ENCODE results near the gene HDAC4.

Gene HDAC4

GRCh38 chr2:239290618-239291474 lies 110.0 kb downstream of the HDAC4 start:
- no peak overlapping the region for H3K4me3 ChIP-seq (ENCODE audit: low read depth, low read length)
- TF ChIP-seq CTCF (IDR thresholded peaks at IDR 0.05; ENCODE audit: insufficient read depth, low read depth, low read length, missing control alignments) = no peak
- no peak for DNase-seq (ENCODE audit: low read depth)

GRCh38 chr2:239289545-239289944 lies 111.3 kb downstream of the HDAC4 start:
- no peak for TF ChIP-seq CTCF (IDR thresholded peaks at IDR 0.05; ENCODE audit: insufficient read depth, low read depth, low read length, missing control alignments)
- no peak overlapping the region for H3K4me3 ChIP-seq (ENCODE audit: low read depth, low read length)
- DNase-seq (ENCODE audit: low read depth) = no peak

- no peak overlapping the region for H3K4me3 ChIP-seq (ENCODE audit: low read depth, low read length)
- peak; percentile 81 for DNase-seq (ENCODE audit: low read depth)
- no peak for TF ChIP-seq CTCF (IDR thresholded peaks at IDR 0.05; ENCODE audit: insufficient read depth, low read depth, low read length, missing control alignments)
These were observed 111.8 kb downstream of the HDAC4 start for GRCh38 chr2:239288951-239289511.

GRCh38 chr2:239288237-239288636 lies 112.6 kb downstream of the HDAC4 start:
- TF ChIP-seq CTCF (IDR thresholded peaks at IDR 0.05; ENCODE audit: insufficient read depth, low read depth, low read length, missing control alignments) = no peak
- no peak for DNase-seq (ENCODE audit: low read depth)

GRCh38 chr2:239287461-239287860 lies 113.4 kb downstream of the HDAC4 start:
- H3K4me3 ChIP-seq (ENCODE audit: low read depth, low read length) = no peak overlapping the region
- no peak for TF ChIP-seq CTCF (IDR thresholded peaks at IDR 0.05; ENCODE audit: insufficient read depth, low read depth, low read length, missing control alignments)
- no peak for DNase-seq (ENCODE audit: low read depth)

More at GRCh38 chr2:239288237-239288636, 112.6 kb downstream of the HDAC4 start:
- no peak overlapping the region for H3K4me3 ChIP-seq (ENCODE audit: low read depth, low read length)

GRCh38 chr2:239286901-239287300 lies 113.9 kb downstream of the HDAC4 start:
- no peak overlapping the region for H3K4me3 ChIP-seq (ENCODE audit: low read depth, low read length)
- DNase-seq (ENCODE audit: low read depth) = no peak
- no peak for TF ChIP-seq CTCF (IDR thresholded peaks at IDR 0.05; ENCODE audit: insufficient read depth, low read depth, low read length, missing control alignments)

Data from GM12865 (cell line).